ENCODE results near the gene CBL.
A peak's percentile ranks its signal among the peaks of the same experiment; 100 is the strongest.
"Not testable (repeated sequence)": the region's sequence is repeated elsewhere in the genome, so short reads cannot be mapped to it uniquely, and the experiment has no call there.

CBL gene

GRCh38 chr11:119218141-119218878 is 12.2 kb downstream of the CBL start:
- no peak for DNase-seq

GRCh38 chr11:119222308-119222707 is 16.2 kb downstream of the CBL start:
- DNase-seq = no peak

- no peak for DNase-seq
Observed at GRCh38 chr11:119222891-119223290, 16.8 kb downstream of the CBL start.

GRCh38 chr11:119223856-119224255 is 17.7 kb downstream of the CBL start:
- no peak for DNase-seq

- DNase-seq = not testable (repeated sequence)
Observed at GRCh38 chr11:119228535-119229287, 22.6 kb downstream of the CBL start.

- no peak for DNase-seq
Observed at GRCh38 chr11:119229288-119229672, 23.1 kb downstream of the CBL start.

GRCh38 chr11:119229741-119230140 is 23.6 kb downstream of the CBL start:
- no peak for DNase-seq

GRCh38 chr11:119236490-119236889 is 30.4 kb downstream of the CBL start:
- no peak for DNase-seq

GRCh38 chr11:119236891-119237290 is 30.8 kb downstream of the CBL start:
- no peak for DNase-seq

GRCh38 chr11:119237515-119237914 is 31.4 kb downstream of the CBL start:
- DNase-seq = no peak

- no peak for DNase-seq
Observed at GRCh38 chr11:119248750-119249670, 42.9 kb downstream of the CBL start.

- DNase-seq = no peak
Observed at GRCh38 chr11:119249671-119250010, 43.5 kb downstream of the CBL start.

GRCh38 chr11:119251114-119251513 is 45.0 kb downstream of the CBL start:
- DNase-seq = no peak

- DNase-seq = peak; percentile 24 to 49
Observed at GRCh38 chr11:119254239-119254638, 48.1 kb downstream of the CBL start.

- DNase-seq = no peak
Observed at GRCh38 chr11:119258180-119258579, 52.0 kb downstream of the CBL start.

GRCh38 chr11:119258983-119259382 is 52.8 kb downstream of the CBL start:
- DNase-seq = no peak

- DNase-seq = no peak
Observed at GRCh38 chr11:119262668-119263351, 56.7 kb downstream of the CBL start.

GRCh38 chr11:119263352-119263940 is 57.3 kb downstream of the CBL start:
- DNase-seq = no peak

- no peak for DNase-seq
Observed at GRCh38 chr11:119266063-119266462, 59.9 kb downstream of the CBL start.

- DNase-seq = no peak
Observed at GRCh38 chr11:119266517-119267255, 60.5 kb downstream of the CBL start.

- no peak for DNase-seq
Observed at GRCh38 chr11:119267645-119268044, 61.5 kb downstream of the CBL start.

- no peak for DNase-seq
Observed at GRCh38 chr11:119273721-119274120, 67.6 kb downstream of the CBL start.

Measured in activated CD4-positive, alpha-beta T cell treated with anti-CD3 and anti-CD28 coated beads, Interleukin-2, amount 50 U/mL, for 4 hours (primary cell).